GM21825 (cell line): ENCODE data around the gene CCDC190.
"Not testable (repeated sequence)": the region's sequence is repeated elsewhere in the genome, so short reads cannot be mapped to it uniquely, and the experiment has no call there.

ENCODE experiments used
- ATAC-seq: cut with Tn5 transposase; IDR thresholded peaks from one replicate; pipeline ENCODE4 v1.9.1; 2021; ENCODE audit warnings: mild to moderate bottlenecking, moderate library complexity; ENCODE audit not compliant: unreplicated experiment

The CCDC190 gene

GRCh38 chr1:162861101-162861500 is at the start of gene CCDC190:
TSS of gene CCDC190 (minus strand) at chr1:162861175. CDS start at chr1:162859646, 1,529 bp downstream.
- no peak for ATAC-seq

- no peak for ATAC-seq
These were observed 49.2 kb upstream of the CCDC190 start for GRCh38 chr1:162910161-162910560.

GRCh38 chr1:162908780-162909179 is 47.8 kb upstream of the CCDC190 start:
- ATAC-seq: no peak

GRCh38 chr1:162908236-162908635 is 47.3 kb upstream of the CCDC190 start:
- ATAC-seq: no peak

GRCh38 chr1:162906485-162906884 is 45.5 kb upstream of the CCDC190 start:
- ATAC-seq: no peak

GRCh38 chr1:162905174-162906158 is 44.5 kb upstream of the CCDC190 start:
- no peak for ATAC-seq

- ATAC-seq: no peak
These were observed 43.6 kb upstream of the CCDC190 start for GRCh38 chr1:162904579-162904978.

- ATAC-seq: no peak
These were observed 43.0 kb upstream of the CCDC190 start for GRCh38 chr1:162904023-162904422.

GRCh38 chr1:162903246-162903645 is 42.3 kb upstream of the CCDC190 start:
- no peak for ATAC-seq

- ATAC-seq: no peak
These were observed 41.4 kb upstream of the CCDC190 start for GRCh38 chr1:162902416-162902815.

- ATAC-seq: no peak
These were observed 40.3 kb upstream of the CCDC190 start for GRCh38 chr1:162901243-162901642.

- no peak for ATAC-seq
These were observed 38.6 kb upstream of the CCDC190 start for GRCh38 chr1:162899422-162900146.

- ATAC-seq: no peak
These were observed 32.6 kb upstream of the CCDC190 start for GRCh38 chr1:162893612-162893908.

- ATAC-seq: no peak
These were observed 32.1 kb upstream of the CCDC190 start for GRCh38 chr1:162892906-162893611.

- ATAC-seq: no peak
These were observed 29.0 kb upstream of the CCDC190 start for GRCh38 chr1:162889989-162890388.

- no peak for ATAC-seq
These were observed 25.7 kb upstream of the CCDC190 start for GRCh38 chr1:162886705-162887104.

GRCh38 chr1:162885265-162885664 is 24.3 kb upstream of the CCDC190 start:
- no peak for ATAC-seq

GRCh38 chr1:162884831-162885230 is 23.9 kb upstream of the CCDC190 start:
- ATAC-seq: no peak

GRCh38 chr1:162882248-162882674 is 21.3 kb upstream of the CCDC190 start:
- no peak for ATAC-seq

- ATAC-seq: no peak
These were observed 20.6 kb upstream of the CCDC190 start for GRCh38 chr1:162881590-162881989.

- not testable (repeated sequence) for ATAC-seq
These were observed 19.6 kb upstream of the CCDC190 start for GRCh38 chr1:162880617-162881016.
